Inflammatory macrophage treated with lipopolysaccharide for 1 hour (primary cell): ENCODE measurements around the gene HAUS1.
"Not testable (repeated sequence)": the region's sequence is repeated elsewhere in the genome, so short reads cannot be mapped to it uniquely, and the experiment has no call there.

Experiments
- DNase-seq, 2 donors: peaks; one replicate each; pipeline ENCODE4 v3.0.0-alpha.2; 2020 to 2022

Gene HAUS1

DNA sequence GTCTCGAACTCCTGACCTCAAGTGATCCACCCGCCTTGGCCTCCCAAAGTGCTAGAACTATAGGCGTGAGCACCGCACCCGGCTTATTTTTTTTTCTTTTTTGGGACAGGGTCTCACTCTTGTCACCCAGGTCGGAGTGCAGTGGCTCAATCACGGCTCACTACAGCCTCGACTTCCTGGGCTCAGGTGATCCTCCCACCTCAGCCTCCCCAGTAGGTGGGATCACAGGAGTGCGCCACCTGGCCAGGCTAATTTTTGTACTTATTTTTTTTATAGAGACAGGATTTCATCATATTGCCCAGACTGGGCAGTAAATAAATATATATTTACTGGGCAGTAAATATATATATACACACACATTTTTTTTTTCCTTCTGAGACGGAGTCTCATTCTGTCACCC is 8.7 kb upstream of the HAUS1 start:
- no peak for DNase-seq

DNA sequence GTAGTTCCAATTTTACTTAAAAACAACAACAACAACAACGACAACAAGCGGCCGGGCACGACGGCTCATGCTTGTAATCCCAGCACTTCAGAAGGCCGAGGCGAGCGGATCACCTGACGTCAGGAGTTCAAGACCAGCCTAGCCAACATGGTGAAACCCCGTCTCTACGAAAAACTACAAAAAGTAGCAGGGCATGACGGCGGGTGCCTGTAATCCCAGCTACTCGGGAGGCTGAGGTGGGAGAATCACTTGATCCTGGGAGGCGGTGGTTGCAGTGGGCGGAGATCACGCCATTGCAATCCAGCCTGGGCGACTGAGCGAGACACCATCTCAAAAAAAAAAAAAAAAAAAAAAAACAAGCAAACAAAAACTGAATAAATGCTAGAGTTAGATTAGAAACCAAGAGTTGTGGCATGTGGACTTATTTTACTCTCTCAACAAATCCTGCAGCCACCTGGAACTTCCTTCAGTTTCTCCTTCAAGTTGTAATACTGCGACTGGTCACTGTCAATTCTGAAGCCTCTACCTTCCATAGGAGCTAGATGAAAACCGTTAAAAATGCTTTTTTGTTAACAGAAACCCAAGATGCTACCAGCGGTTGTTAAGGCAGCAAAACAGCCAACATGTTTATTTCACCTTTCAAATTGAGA is 7.4 kb upstream of the HAUS1 start:
- peak in 1 of 2 donors; percentile 27 for DNase-seq

GRCh38 chr18:46097431-46097800 is 6.8 kb upstream of the HAUS1 start:
- peak in 1 of 2 donors; percentile 1 for DNase-seq

GRCh38 chr18:46097801-46098615 is 6.2 kb upstream of the HAUS1 start, which contains the start of gene ATP5F1A:
Gene ATP5F1A, minus strand, starts transcription at chr18:46098296. Its CDS starts 65 bp downstream, at chr18:46098231.
- peak; percentile 77 to 83 for DNase-seq

- DNase-seq = no peak
These were observed 5.6 kb upstream of the HAUS1 start for GRCh38 chr18:46098616-46098933.

- DNase-seq = no peak
These were observed 4.7 kb upstream of the HAUS1 start for GRCh38 chr18:46099463-46099862.

DNA sequence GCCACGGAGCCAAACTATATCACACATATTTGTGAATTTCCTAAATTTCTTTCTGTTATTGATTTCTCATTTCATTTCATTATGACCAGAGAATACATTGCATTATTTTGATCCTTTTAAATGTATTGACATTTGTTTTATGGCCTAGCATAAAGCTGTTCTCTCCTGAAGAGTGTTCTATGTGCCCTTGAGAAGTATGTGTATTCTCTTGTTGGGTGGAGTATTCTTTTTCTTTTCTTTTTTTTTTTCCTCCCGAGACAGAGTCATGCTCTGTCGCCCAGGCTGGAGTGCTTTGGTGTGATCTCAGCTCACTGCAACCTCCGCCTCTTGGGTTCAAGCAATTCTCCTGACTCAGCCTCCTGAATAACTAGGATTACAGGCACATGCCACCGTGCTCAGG is 5.2 kb downstream of the HAUS1 start:
- DNase-seq = no peak

DNA sequence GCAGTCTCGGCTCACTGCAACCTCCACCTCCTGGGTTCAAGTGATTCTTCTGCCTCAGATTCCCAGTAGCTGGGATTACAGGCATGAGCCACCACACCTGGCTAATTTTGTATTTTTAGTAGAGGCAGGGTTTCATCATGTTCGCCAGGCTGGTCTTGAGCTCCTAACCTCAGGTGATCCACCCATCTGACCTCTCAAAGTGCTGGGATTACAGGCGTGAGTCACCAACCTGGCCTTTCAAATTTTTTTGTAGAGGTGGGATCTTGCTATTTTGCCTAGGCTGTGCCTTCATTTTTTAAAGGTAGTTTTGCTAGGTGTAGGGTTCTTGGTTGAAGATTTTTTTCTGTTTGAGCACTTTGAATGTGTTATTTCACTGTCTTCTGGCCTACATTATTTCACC is 6.2 kb downstream of the HAUS1 start:
- DNase-seq = no peak

DNA sequence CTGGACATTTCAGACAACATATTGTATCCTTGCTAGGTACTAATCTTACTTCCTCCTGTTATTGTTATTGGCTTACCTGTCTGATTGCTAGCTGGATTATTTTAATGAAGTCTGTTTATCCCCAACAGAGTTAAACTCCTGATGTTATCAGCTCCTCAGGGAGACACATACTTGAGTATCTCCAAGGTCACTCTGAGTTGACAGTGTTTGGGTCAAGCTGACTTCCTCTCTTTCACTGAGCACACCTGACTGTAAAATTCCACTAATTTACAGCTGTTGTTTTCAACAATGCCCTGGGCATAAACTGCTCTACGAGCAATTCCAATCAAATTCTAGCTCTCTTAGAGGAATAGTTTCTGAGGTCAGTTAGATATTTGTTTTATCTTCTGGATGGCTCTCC is 9.6 kb downstream of the HAUS1 start:
- no peak for DNase-seq

GRCh38 chr18:46126625-46127024 is 22.4 kb downstream of the HAUS1 start:
- DNase-seq = not testable (repeated sequence)

DNA sequence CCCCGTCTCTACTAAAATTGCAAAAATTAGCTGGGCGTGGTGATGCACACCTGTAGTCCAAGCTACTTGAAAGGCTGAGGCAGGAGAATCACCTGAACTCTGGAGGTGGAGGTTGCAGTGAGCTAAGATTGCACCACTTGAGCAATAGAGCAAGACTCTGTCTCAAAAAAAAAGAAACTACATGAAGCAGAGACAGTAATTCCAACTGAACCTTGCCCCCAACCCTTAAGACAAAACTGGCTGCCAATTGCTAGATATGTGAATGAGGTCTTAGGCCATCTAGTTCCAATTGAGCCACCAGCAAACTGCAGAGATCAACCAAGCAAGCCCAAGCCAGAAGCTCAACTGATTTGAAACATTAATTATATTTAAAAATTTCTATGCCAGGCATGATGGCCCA is 25.9 kb downstream of the HAUS1 start:
- DNase-seq = no peak

- DNase-seq = not testable (repeated sequence)
These were observed 26.4 kb downstream of the HAUS1 start for GRCh38 chr18:46130549-46130948.

- no peak for DNase-seq
These were observed 29.3 kb downstream of the HAUS1 start for GRCh38 chr18:46133534-46133933.

- DNase-seq = no peak
These were observed 30.9 kb downstream of the HAUS1 start for GRCh38 chr18:46134920-46135675.

DNA sequence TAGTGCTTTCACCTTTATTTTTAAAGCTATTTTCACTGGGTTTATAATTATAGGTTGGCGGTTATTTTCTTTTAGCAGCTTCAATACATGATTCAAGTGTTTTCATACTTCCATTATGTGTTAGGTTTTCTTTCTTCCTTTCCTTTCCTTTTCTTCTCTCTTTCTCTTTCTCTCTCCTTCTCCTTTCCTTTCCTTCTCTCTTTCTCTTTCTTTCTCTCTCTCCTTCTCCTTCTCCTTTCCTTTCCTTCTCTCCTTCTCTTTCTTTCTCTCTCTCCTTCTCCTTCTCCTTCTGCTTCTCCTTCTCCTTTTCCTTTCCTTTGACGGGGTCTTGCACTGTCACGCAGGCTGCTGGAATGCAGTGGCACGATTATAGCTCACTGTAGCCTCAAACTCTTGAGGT is 36.0 kb downstream of the HAUS1 start:
- DNase-seq = no peak

- peak in 1 of 2 donors; percentile 6 for DNase-seq
These were observed 37.0 kb downstream of the HAUS1 start for GRCh38 chr18:46141199-46141598.

- peak; percentile 34 to 90 for DNase-seq
These were observed 44.6 kb downstream of the HAUS1 start for GRCh38 chr18:46148810-46149209.

GRCh38 chr18:46152436-46152807 is 48.2 kb downstream of the HAUS1 start:
- no peak for DNase-seq

- no peak for DNase-seq
These were observed 48.8 kb downstream of the HAUS1 start for GRCh38 chr18:46152808-46153617.

DNA sequence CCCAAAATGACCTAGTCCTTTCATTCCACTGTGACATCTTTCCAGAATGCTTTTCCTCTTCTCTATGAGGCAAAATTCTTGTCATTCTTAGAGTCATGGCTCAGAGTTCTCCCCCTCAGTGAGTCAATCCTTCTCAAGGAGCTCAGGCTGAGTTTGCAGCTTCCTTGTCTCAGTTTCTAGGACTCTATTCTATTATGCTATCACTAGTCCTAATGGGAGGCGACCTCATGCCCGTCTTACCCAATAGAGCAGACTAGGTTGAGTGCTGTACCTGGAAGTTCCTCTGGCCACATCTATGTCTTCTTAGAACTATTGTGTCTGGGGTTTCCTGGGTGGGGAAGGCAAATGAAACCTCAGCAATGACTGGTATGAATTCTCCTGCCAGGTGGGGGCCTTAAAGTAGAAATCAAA is 51.5 kb downstream of the HAUS1 start:
- no peak for DNase-seq

- no peak for DNase-seq
These were observed 52.0 kb downstream of the HAUS1 start for GRCh38 chr18:46156124-46156745.

GRCh38 chr18:46156843-46157242 is 52.7 kb downstream of the HAUS1 start:
- DNase-seq = no peak

GRCh38 chr18:46158499-46158898 is 54.3 kb downstream of the HAUS1 start:
- no peak for DNase-seq
